ENCODE measurements around the gene TPH2. TPM values are rescaled to one million over a fixed set of nuclear protein-coding genes. Genes with fewer than 3 reads are reported as not detected.

The TPH2 gene
- total RNA-seq, 1 experiment from 2014 or later = 0.66 TPM

GRCh38 chr12:71954861-71955260 lies 16.2 kb downstream of the TPH2 start:
- H3K23ac ChIP-seq (ENCODE audit: insufficient read length, low read depth, low read length) = no peak overlapping the region
- H3K4me1 Mint-ChIP-seq = peaks cover 60 to 65% of the 10 kb centered on the region in 2 experiments
- no peak overlapping the region for H2BK120ac ChIP-seq (ENCODE audit: low read depth, low read length, poor library complexity, severe bottlenecking)
- no CpG with 5 or more reads among the region's 1 CpG for WGBS (ENCODE audit: extremely low coverage, insufficient read length, low lambda C conversion rate)
- no peaks in the 10 kb centered on the region for H3K36me3 Mint-ChIP-seq (ENCODE audit: insufficient read depth in 1 of 3, low read depth in 3 of 3)
- no peaks in the 10 kb centered on the region for H3K79me1 ChIP-seq (ENCODE audit: insufficient read depth, low read depth, low read length, poor library complexity, severe bottlenecking)
- no peak overlapping the region for H2BK15ac ChIP-seq (ENCODE audit: low read depth, low read length)
- H3K23me2 ChIP-seq (ENCODE audit: insufficient read length, low read depth, low read length, poor library complexity, severe bottlenecking) = no peaks in the 10 kb centered on the region
- H3K4me1 ChIP-seq (ENCODE audit: insufficient read depth, low read length) = peaks cover 19% of the 10 kb centered on the region
- H3K27me3 Mint-ChIP-seq (ENCODE audit: low read depth) = no peaks in the 10 kb centered on the region
- no peak overlapping the region for H3K14ac ChIP-seq (ENCODE audit: insufficient read depth, low read length)
- no peak overlapping the region for H2BK5ac ChIP-seq (ENCODE audit: insufficient read length, low read length)
- H3K18ac ChIP-seq (ENCODE audit: insufficient read length, low read depth, low read length) = no peak overlapping the region
- TF ChIP-seq, protein P1, sequence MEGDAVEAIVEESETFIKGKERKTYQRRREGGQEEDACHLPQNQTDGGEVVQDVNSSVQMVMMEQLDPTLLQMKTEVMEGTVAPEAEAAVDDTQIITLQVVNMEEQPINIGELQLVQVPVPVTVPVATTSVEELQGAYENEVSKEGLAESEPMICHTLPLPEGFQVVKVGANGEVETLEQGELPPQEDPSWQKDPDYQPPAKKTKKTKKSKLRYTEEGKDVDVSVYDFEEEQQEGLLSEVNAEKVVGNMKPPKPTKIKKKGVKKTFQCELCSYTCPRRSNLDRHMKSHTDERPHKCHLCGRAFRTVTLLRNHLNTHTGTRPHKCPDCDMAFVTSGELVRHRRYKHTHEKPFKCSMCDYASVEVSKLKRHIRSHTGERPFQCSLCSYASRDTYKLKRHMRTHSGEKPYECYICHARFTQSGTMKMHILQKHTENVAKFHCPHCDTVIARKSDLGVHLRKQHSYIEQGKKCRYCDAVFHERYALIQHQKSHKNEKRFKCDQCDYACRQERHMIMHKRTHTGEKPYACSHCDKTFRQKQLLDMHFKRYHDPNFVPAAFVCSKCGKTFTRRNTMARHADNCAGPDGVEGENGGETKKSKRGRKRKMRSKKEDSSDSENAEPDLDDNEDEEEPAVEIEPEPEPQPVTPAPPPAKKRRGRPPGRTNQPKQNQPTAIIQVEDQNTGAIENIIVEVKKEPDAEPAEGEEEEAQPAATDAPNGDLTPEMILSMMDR (conservative IDR thresholded peaks at IDR 0.05) = no peak
- no peak overlapping the region for H3K56ac ChIP-seq (ENCODE audit: insufficient read length, low read depth, low read length)
- H4K5ac ChIP-seq (ENCODE audit: insufficient read length, low read depth, low read length) = no peak overlapping the region
- no peak overlapping the region for H3K9ac ChIP-seq (ENCODE audit: extremely low read depth, insufficient read length, low read length)
- H3T11ph ChIP-seq (ENCODE audit: low read length) = no peak overlapping the region
- no peak overlapping the region; a peak in 1 of 7 replicates for H3K27ac Mint-ChIP-seq
- no peak overlapping the region for H3K4me2 ChIP-seq (ENCODE audit: insufficient read depth, insufficient read length, low read length)
- H3K79me2 ChIP-seq (ENCODE audit: insufficient read depth, low read length) = no peaks in the 10 kb centered on the region
- DNase-seq = no peak
- no peaks in the 10 kb centered on the region for H3K9me3 ChIP-seq (ENCODE audit: control insufficient read depth, low read depth, low read length)
- H3K27me3 ChIP-seq (ENCODE audit: insufficient read depth, low read length) = no peaks in the 10 kb centered on the region
- H4K91ac ChIP-seq (ENCODE audit: insufficient read length, low read depth, low read length) = no peak overlapping the region
- no peak overlapping the region for H3K4me3 Mint-ChIP-seq
- H4K8ac ChIP-seq (replicated peaks; ENCODE audit: insufficient read length, low read depth, low read length) = no peak overlapping the region
- no peaks in the 10 kb centered on the region for H4K20me1 ChIP-seq (ENCODE audit: control insufficient read depth, insufficient read depth, insufficient read length)
- H2AFZ ChIP-seq (ENCODE audit: low read length) = no peak overlapping the region
- no peak overlapping the region for H3K27ac ChIP-seq (ENCODE audit: insufficient read length, low read depth, low read length)
- no peak overlapping the region for H2BK20ac ChIP-seq (ENCODE audit: low read depth, low read length, poor library complexity, severe bottlenecking)
- no peak overlapping the region for H2AK5ac ChIP-seq (ENCODE audit: insufficient read length, low read length)
- no peak overlapping the region for H3K4ac ChIP-seq (ENCODE audit: low read depth, low read length)
- no peak overlapping the region for H2BK12ac ChIP-seq (ENCODE audit: insufficient read length, low read depth, low read length)
- H3K9me3 Mint-ChIP-seq = no peaks in the 10 kb centered on the region

Data from H9 (cell line).